ENCODE data around the gene SCG2. TPM values are rescaled to one million over a fixed set of nuclear protein-coding genes. Genes with fewer than 3 reads are reported as not detected.

Gene SCG2
- total and polyA plus RNA-seq, 2 donors from 2014 or later, result 0.30 to 0.57 TPM

GRCh38 chr2:223614534-223614933, 12.4 kb upstream of the SCG2 start:
- H3K9me3 ChIP-seq (ENCODE audit: control insufficient read depth in 2 of 3, insufficient read depth in 1 of 3, low read length in 3 of 3), result no peaks in the 10 kb centered on the region
- H3K4me3 ChIP-seq (ENCODE audit: low read length in 3 of 3), result no peak overlapping the region
- no peaks in the 10 kb centered on the region for H3K36me3 ChIP-seq (ENCODE audit: control insufficient read depth in 2 of 3, insufficient read depth in 3 of 3, low read length in 3 of 3)
- FAIRE-seq (no peak), DNase-seq (no peak)
- intact Hi-C loops (cut with DNase I), result no loop called here
- no peak overlapping the region for H3K9ac ChIP-seq (ENCODE audit: low read length in 3 of 3)
- H3K27me3 ChIP-seq (ENCODE audit: control insufficient read depth, insufficient read depth, low read length), result no peaks in the 10 kb centered on the region
- no peak for TF ChIP-seq CTCF (IDR thresholded peaks at IDR 0.05; ENCODE audit: borderline replicate concordance, extremely low read depth, insufficient read depth)
- no peak overlapping the region for H3K27ac ChIP-seq (ENCODE audit: low read depth in 2 of 2, low read length in 2 of 2)
- H3K4me1 ChIP-seq (ENCODE audit: control insufficient read depth in 2 of 3, insufficient read depth in 2 of 3, low read depth in 1 of 3, low read length in 3 of 3), result no peaks in the 10 kb centered on the region

- no peaks in the 10 kb centered on the region for H3K36me3 ChIP-seq (ENCODE audit: control insufficient read depth in 2 of 3, insufficient read depth in 3 of 3, low read length in 3 of 3)
- no peaks in the 10 kb centered on the region for H3K9me3 ChIP-seq (ENCODE audit: control insufficient read depth in 2 of 3, insufficient read depth in 1 of 3, low read length in 3 of 3)
- DNase-seq (peak; percentile 68 to 92 (median 82)), FAIRE-seq (peak; percentile 54)
- H3K9ac ChIP-seq (ENCODE audit: low read length in 3 of 3), result peak overlapping the region in 1 of 3 donors; percentile 31
- peak overlapping the region; percentile 41 to 53 (median 53) for H3K4me3 ChIP-seq (ENCODE audit: low read length in 3 of 3)
- H3K4me1 ChIP-seq (ENCODE audit: control insufficient read depth in 2 of 3, insufficient read depth in 2 of 3, low read depth in 1 of 3, low read length in 3 of 3), result no peaks in the 10 kb centered on the region
- no peaks in the 10 kb centered on the region for H3K27me3 ChIP-seq (ENCODE audit: control insufficient read depth, insufficient read depth, low read length)
- no peak overlapping the region for H3K27ac ChIP-seq (ENCODE audit: low read depth in 2 of 2, low read length in 2 of 2)
- intact Hi-C loops (cut with DNase I), result no loop called here
- TF ChIP-seq CTCF (IDR thresholded peaks at IDR 0.05; ENCODE audit: borderline replicate concordance, extremely low read depth, insufficient read depth), result no peak
Measured at GRCh38 chr2:223613017-223613950, 11.1 kb upstream of the SCG2 start.

- intact Hi-C loops (cut with DNase I), result no loop called here
- H3K27ac ChIP-seq (ENCODE audit: low read depth in 2 of 2, low read length in 2 of 2), result no peak overlapping the region
- H3K9me3 ChIP-seq (ENCODE audit: control insufficient read depth in 2 of 3, insufficient read depth in 1 of 3, low read length in 3 of 3), result no peaks in the 10 kb centered on the region
- no peak for TF ChIP-seq CTCF (IDR thresholded peaks at IDR 0.05; ENCODE audit: borderline replicate concordance, extremely low read depth, insufficient read depth)
- no peaks in the 10 kb centered on the region for H3K36me3 ChIP-seq (ENCODE audit: control insufficient read depth in 2 of 3, insufficient read depth in 3 of 3, low read length in 3 of 3)
- FAIRE-seq (no peak), DNase-seq (no peak)
- H3K4me3 ChIP-seq (ENCODE audit: low read length in 3 of 3), result peak overlapping the region; percentile 41 to 53 (median 53)
- H3K27me3 ChIP-seq (ENCODE audit: control insufficient read depth, insufficient read depth, low read length), result no peaks in the 10 kb centered on the region
- peak overlapping the region in 1 of 3 donors; percentile 31 for H3K9ac ChIP-seq (ENCODE audit: low read length in 3 of 3)
- H3K4me1 ChIP-seq (ENCODE audit: control insufficient read depth in 2 of 3, insufficient read depth in 2 of 3, low read depth in 1 of 3, low read length in 3 of 3), result no peaks in the 10 kb centered on the region
Measured at GRCh38 chr2:223612501-223612900, 10.3 kb upstream of the SCG2 start.
